Suppressor macrophage treated with lipopolysaccharide for 4 hours (primary cell): Measurements from ENCODE around the gene THEMIS2.
"Not testable (repeated sequence)": the region's sequence is repeated elsewhere in the genome, so short reads cannot be mapped to it uniquely, and the experiment has no call there.

Experiments used
- DNase-seq: peaks from one replicate; pipeline ENCODE4 v3.0.0-alpha.2; 2020

The THEMIS2 gene

GRCh38 chr1:27863538-27863915 is 8.8 kb upstream of the THEMIS2 start:
- DNase-seq = peak; percentile 89

GRCh38 chr1:27864264-27864895 is 8.0 kb upstream of the THEMIS2 start:
- peak; percentile 89 for DNase-seq

- DNase-seq = peak; percentile 81
Observed at GRCh38 chr1:27865821-27866220, 6.5 kb upstream of the THEMIS2 start.

GRCh38 chr1:27868556-27868931 is 3.8 kb upstream of the THEMIS2 start:
- no peak for DNase-seq

- peak; percentile 73 for DNase-seq
Observed at GRCh38 chr1:27868932-27869718, 3.2 kb upstream of the THEMIS2 start.

- no peak for DNase-seq
Observed at GRCh38 chr1:27869719-27870085, 2.6 kb upstream of the THEMIS2 start.

GRCh38 chr1:27871076-27871475 is 1.3 kb upstream of the THEMIS2 start:
- DNase-seq = not testable (repeated sequence)

GRCh38 chr1:27872802-27873551 is 633 bp downstream of the THEMIS2 start:
- peak; percentile 73 for DNase-seq

- DNase-seq = peak; percentile 91
Observed at GRCh38 chr1:27873671-27874384, 1.5 kb downstream of the THEMIS2 start.

- no peak for DNase-seq
Observed at GRCh38 chr1:27876341-27877114, 4.2 kb downstream of the THEMIS2 start.

GRCh38 chr1:27877115-27877416 is 4.7 kb downstream of the THEMIS2 start:
- no peak for DNase-seq

- no peak for DNase-seq
Observed at GRCh38 chr1:27878039-27878438, 5.7 kb downstream of the THEMIS2 start.

- no peak for DNase-seq
Observed at GRCh38 chr1:27878787-27879335, 6.5 kb downstream of the THEMIS2 start.

- DNase-seq = no peak
Observed at GRCh38 chr1:27879374-27880082, 7.2 kb downstream of the THEMIS2 start.

- no peak for DNase-seq
Observed at GRCh38 chr1:27882543-27882903, 10.2 kb downstream of the THEMIS2 start.

- no peak for DNase-seq
Observed at GRCh38 chr1:27883536-27883935, 11.2 kb downstream of the THEMIS2 start.

GRCh38 chr1:27884006-27884954 is 11.9 kb downstream of the THEMIS2 start:
- peak; percentile 95 for DNase-seq

- DNase-seq = peak; percentile 92
Observed at GRCh38 chr1:27885114-27885528, 12.8 kb downstream of the THEMIS2 start.

- DNase-seq = peak; percentile 95
Observed at GRCh38 chr1:27885621-27886352, 13.4 kb downstream of the THEMIS2 start.

GRCh38 chr1:27886353-27886679 is 14.0 kb downstream of the THEMIS2 start:
- no peak for DNase-seq
